Lung (tissue), 12 donors: Measurements from ENCODE around the gene SYNPO2. TPM values are rescaled to one million over a fixed set of nuclear protein-coding genes. Genes with fewer than 3 reads are reported as not detected.
"Not testable (repeated sequence)": the region's sequence is repeated elsewhere in the genome, so short reads cannot be mapped to it uniquely, and the experiment has no call there.

Experiments
- ATAC-seq: fragments of 200-7000 bp; cut with Tn5 transposase; one replicate; pipeline ENCODE4 v1.9.1; 2020; ENCODE audit warnings: moderate number of reproducible peaks; ENCODE audit not compliant: insufficient read depth, low FRiP score
- DNase-seq, 3 donors: peaks; one replicate each; pipeline ENCODE4 v3.0.0-alpha.2; 2013 to 2017
- H3K27ac ChIP-seq, 2 donors: one replicate each; pipeline ENCODE4 v1.5.1; 2013; ENCODE audit warnings: mild to moderate bottlenecking in 2 of 2, moderate library complexity in 2 of 2, control low read depth in 1 of 2, inconsistent platforms in 1 of 2, low read depth in 1 of 2, low read length in 1 of 2
- H3K27me3 ChIP-seq, 3 donors: one replicate each; pipeline ENCODE4 v1.5.1; 2013; ENCODE audit warnings: low read length in 2 of 3; ENCODE audit not compliant: control insufficient read depth in 3 of 3, insufficient read depth in 3 of 3
- H3K36me3 ChIP-seq, 4 donors: one replicate each; pipeline ENCODE4 v1.5.1; 2013; ENCODE audit warnings: low read length in 4 of 4, mild to moderate bottlenecking in 1 of 4, moderate library complexity in 1 of 4; ENCODE audit not compliant: control insufficient read depth in 4 of 4, insufficient read depth in 4 of 4
- H3K4me1 ChIP-seq, 5 donors: one replicate each; pipeline ENCODE4 v1.5.1; 2013; ENCODE audit warnings: low read length in 5 of 5, mild to moderate bottlenecking in 2 of 5, moderate library complexity in 1 of 5; ENCODE audit not compliant: control insufficient read depth in 5 of 5, insufficient read depth in 5 of 5
- H3K4me3 ChIP-seq: one replicate; pipeline ENCODE4 v1.5.1; 2013; ENCODE audit warnings: mild to moderate bottlenecking, control low read depth, moderate library complexity
- H3K9ac ChIP-seq, 2 donors: one replicate each; pipeline ENCODE4 v1.5.1; 2013; ENCODE audit warnings: low read length in 2 of 2, control low read depth in 1 of 2; ENCODE audit not compliant: insufficient read depth in 1 of 2
- H3K9me3 ChIP-seq, 4 donors: one replicate each; pipeline ENCODE4 v1.5.1; 2013; ENCODE audit warnings: low read length in 3 of 4, mild to moderate bottlenecking in 1 of 4, moderate library complexity in 1 of 4; ENCODE audit not compliant: control insufficient read depth in 4 of 4, insufficient read depth in 3 of 4
- CTCF ChIP-seq: IDR thresholded peaks from 2 replicates; pipeline ENCODE4 v1.5.1; 2012; ENCODE audit warnings: mild to moderate bottlenecking; ENCODE audit errors: control extremely low read depth, extremely low read depth
- WGBS, 2 donors: extraction: QIAGEN DNeasy Blood & Tissue Kit; methylation state at CpG; one replicate each; pipeline ENCODE4 v1.1.7; 2013; 5-methylcytosine and 5-hydroxymethylcytosine counted together
- polyA plus RNA-seq, 2 donors: library from polyadenylated mRNA; stranded (reverse); fragments of 200-250 nt; gene quantifications; one replicate each; pipeline ENCODE4 v1.2.1, GENCODE V29; 2013
- total RNA-seq, 2 donors: library from RNA; depleted of rRNA in 1 of 2; stranded (reverse); fragments of >200 nt in 1 of 2; gene quantifications; one replicate each; pipeline ENCODE4 v1.2.1, GENCODE V29; 2014 to 2021
- donor health status: control.
- donor health status: control.
- donor health status: Bipolar disorder and iron deficiency.
- donor health status: healthy.
- donor health status: DM: yes; HTN: yes; CAD: no.

The SYNPO2 gene
- total and polyA plus RNA-seq, 4 donors: 3.5 to 27.6 (median 10.1) TPM

- no peak for DNase-seq
- Histone ChIP-seq H3K36me3 (no peaks in the 10 kb centered on the region), H3K4me1 (peaks cover 0 to 15% (median 0%) of the 10 kb centered on the region in 5 donors), H3K4me3 (no peak overlapping the region), H3K9ac (no peak overlapping the region), H3K9me3 (no peaks in the 10 kb centered on the region), H3K27ac (peak overlapping the region in 1 of 2 donors; percentile 100), H3K27me3 (no peaks in the 10 kb centered on the region)
- 79 to 90% methylated on average over 4 of the region's 4 CpGs for WGBS, 2 donors
- no peak for ATAC-seq
- no peak for TF ChIP-seq CTCF
Measured at GRCh38 chr4:119000400-119000799, 111.7 kb downstream of the SYNPO2 start.

DNA sequence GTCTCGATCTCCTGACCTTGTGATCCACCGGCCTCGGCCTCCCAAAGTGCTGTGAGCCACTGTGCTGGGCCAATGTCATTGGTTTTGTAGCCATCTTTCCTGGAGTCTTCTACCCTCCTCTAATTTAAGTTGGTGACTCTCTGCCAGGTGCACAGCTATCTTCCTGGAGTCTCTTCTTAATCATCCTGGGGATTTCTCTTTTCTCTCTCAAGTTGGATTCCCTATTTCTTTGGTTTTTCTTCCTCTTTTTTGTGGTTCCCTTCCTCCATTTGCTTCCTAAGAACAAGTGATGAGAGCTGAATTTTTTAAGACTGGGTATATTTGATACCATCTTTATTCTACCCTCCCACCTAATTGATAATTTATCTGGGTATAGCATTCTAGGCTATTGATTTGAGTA lies 113.8 kb downstream of the SYNPO2 start:
- DNase-seq (no peak), ATAC-seq (no peak)
- Histone ChIP-seq H3K4me3 (no peak overlapping the region), H3K9me3 (no peaks in the 10 kb centered on the region), H3K27me3 (no peaks in the 10 kb centered on the region), H3K36me3 (no peaks in the 10 kb centered on the region), H3K27ac (peak overlapping the region in 1 of 2 donors; percentile 10), H3K9ac (no peak overlapping the region), H3K4me1 (peaks cover 0 to 15% (median 0%) of the 10 kb centered on the region in 5 donors)
- 63 to 98% methylated on average over 3 of the region's 3 CpGs for WGBS, 2 donors
- no peak for TF ChIP-seq CTCF

- not testable (repeated sequence) for H3K36me3 ChIP-seq, H3K4me3 ChIP-seq, DNase-seq, H3K27ac ChIP-seq, H3K27me3 ChIP-seq, H3K9me3 ChIP-seq, ATAC-seq, H3K9ac ChIP-seq
- WGBS, 2 donors: 10 to 40% methylated on average over 1 of the region's 1 CpG
- H3K4me1 ChIP-seq: peaks cover 0 to 15% (median 0%) of the 10 kb centered on the region in 5 donors
Measured at GRCh38 chr4:119003001-119003400, 114.3 kb downstream of the SYNPO2 start.

DNA sequence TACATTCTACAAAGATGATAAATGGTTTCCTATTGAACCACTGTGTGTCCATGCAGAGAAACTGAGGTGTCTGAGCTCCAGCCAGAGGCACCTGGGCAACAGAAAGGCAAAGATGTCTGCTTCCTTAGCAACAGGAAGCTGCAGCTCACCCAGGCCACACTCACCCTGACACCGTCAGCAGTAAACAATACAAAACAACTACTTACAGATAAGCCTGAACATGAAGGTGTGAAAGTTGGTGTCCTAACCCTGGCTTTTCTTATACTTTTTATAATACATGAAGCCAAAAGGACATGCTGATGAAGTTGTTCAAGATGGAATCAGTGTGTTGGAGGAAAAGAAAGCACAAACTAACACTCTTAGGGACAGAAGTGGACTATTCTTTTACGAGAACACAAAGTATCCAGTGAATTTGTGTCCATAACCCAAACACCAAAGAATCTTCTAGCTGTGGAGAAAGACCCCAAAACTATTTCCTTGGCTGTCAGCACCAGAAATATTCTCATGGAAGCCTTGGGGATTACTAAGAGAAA lies 117.3 kb downstream of the SYNPO2 start:
- Histone ChIP-seq H3K27ac (peak overlapping the region in 1 of 2 donors; percentile 22), H3K4me1 (peaks cover 0 to 3% (median 0%) of the 10 kb centered on the region in 5 donors), H3K27me3 (no peaks in the 10 kb centered on the region), H3K36me3 (no peaks in the 10 kb centered on the region), H3K9ac (no peak overlapping the region), H3K9me3 (no peaks in the 10 kb centered on the region), H3K4me3 (no peak overlapping the region)
- peak; percentile 60 to 91 (median 83) for DNase-seq
- no peak for TF ChIP-seq CTCF
- no peak for ATAC-seq
- WGBS, 2 donors: 70 to 71% methylated on average over 2 of the region's 2 CpGs
